Hepatocyte (in vitro differentiated cells): ENCODE measurements around the gene FOSL2. TPM values are rescaled to one million over a fixed set of nuclear protein-coding genes. Genes with fewer than 3 reads are reported as not detected.

Experiments used
- DNase-seq: peaks from one replicate; pipeline ENCODE4 v3.0.0-alpha.2; 2016; ENCODE audit warnings: low spot score
- H2AFZ ChIP-seq: fragments of 200-600 bp; sonication (generic); 2 replicates; pipeline ENCODE4 v1.6.0; 2016; ENCODE audit warnings: antibody characterized with exemption, mild to moderate bottlenecking
- H3K27ac ChIP-seq: fragments of 200-600 bp; sonication (generic); 2 replicates; pipeline ENCODE4 v1.5.1; 2016; ENCODE audit warnings: mild to moderate bottlenecking
- H3K27me3 ChIP-seq: fragments of 200-600 bp; sonication (generic); 2 replicates; pipeline ENCODE4 v1.6.1; 2016
- H3K36me3 ChIP-seq: fragments of 200-600 bp; sonication (generic); replicated peaks from 2 replicates; pipeline ENCODE4 v1.5.1; 2016; ENCODE audit warnings: low read depth; ENCODE audit not compliant: insufficient read depth
- H3K4me1 ChIP-seq: fragments of 200-600 bp; sonication (generic); 2 replicates; pipeline ENCODE4 v1.5.1; 2016; ENCODE audit warnings: mild to moderate bottlenecking, moderate library complexity; ENCODE audit not compliant: insufficient read depth
- H3K4me2 ChIP-seq: fragments of 200-600 bp; sonication (generic); 2 replicates; pipeline ENCODE4 v1.6.0; 2016
- H3K4me3 ChIP-seq: fragments of 200-600 bp; sonication (generic); 2 replicates; pipeline ENCODE4 v1.5.1; 2016; ENCODE audit warnings: mild to moderate bottlenecking
- H3K79me2 ChIP-seq: fragments of 200-600 bp; sonication (generic); 2 replicates; pipeline ENCODE4 v1.6.0; 2017; ENCODE audit warnings: mild to moderate bottlenecking
- H3K9me2 ChIP-seq: fragments of 200-600 bp; sonication (generic); replicated peaks from 2 replicates; pipeline ENCODE4 v1.6.0; 2017; ENCODE audit warnings: mild to moderate bottlenecking; ENCODE audit not compliant: insufficient read depth
- H3K9me3 ChIP-seq: fragments of 200-600 bp; sonication (generic); 2 replicates; pipeline ENCODE4 v1.5.1; 2016; ENCODE audit warnings: low read depth, mild to moderate bottlenecking
- H4K20me1 ChIP-seq: fragments of 200-600 bp; sonication (generic); 2 replicates; pipeline ENCODE4 v1.6.0; 2016; ENCODE audit warnings: mild to moderate bottlenecking; ENCODE audit not compliant: insufficient read depth, poor library complexity, severe bottlenecking
- EZH2 ChIP-seq: fragments of 200-600 bp; sonication (generic); IDR thresholded peaks from 2 replicates; pipeline ENCODE4 v1.6.1; 2016; ENCODE audit warnings: antibody characterized with exemption, mild to moderate bottlenecking, borderline replicate concordance
- EZH2phosphoT487 ChIP-seq: fragments of 200-600 bp; sonication (generic); IDR thresholded peaks from one replicate; pipeline ENCODE4 v1.6.1; 2018; ENCODE audit warnings: antibody characterized with exemption, mild to moderate bottlenecking, low read depth, moderate library complexity; ENCODE audit not compliant: unreplicated experiment, severe bottlenecking
- WGBS: methylation state at CpG from one replicate; pipeline ENCODE4 v1.1.6; 2016; ENCODE audit warnings: low lambda C conversion rate; ENCODE audit errors: missing lambda C conversion rate; 5-methylcytosine and 5-hydroxymethylcytosine counted together
- polyA plus RNA-seq: library from polyadenylated mRNA; unstranded; fragments of >200 nt; fragmentation: Nextera tagmentation; extraction: Ambion mirVana; gene quantifications from 2 replicates; pipeline ENCODE4 v1.2.1, GENCODE V29; 2016
- total RNA-seq: library from RNA; depleted of rRNA; stranded (reverse); fragments of >200 nt; gene quantifications from 2 replicates; pipeline ENCODE4 v1.2.3, GENCODE V29; 2014
- TF ChIP-seq, protein P1 (sequence below): fragments of 200-600 bp; sonication (generic); IDR thresholded peaks from 2 replicates; pipeline ENCODE4 v1.5.1; 2016; ENCODE audit warnings: antibody characterized with exemption, mild to moderate bottlenecking; ENCODE audit not compliant: poor library complexity

FOSL2 gene
- total and polyA plus RNA-seq, 2 experiments from 2014 or later, result 91.1 to 148 TPM

- H3K4me2 ChIP-seq, result no peak overlapping the region
- H3K27ac ChIP-seq, result peak overlapping the region; percentile 72
- H3K79me2 ChIP-seq, result no peaks in the 10 kb centered on the region
- peak; percentile 74 for DNase-seq
- no peaks in the 10 kb centered on the region for H3K27me3 ChIP-seq
- no peak overlapping the region for H3K4me3 ChIP-seq
- no peaks in the 10 kb centered on the region for H3K9me3 ChIP-seq
- no peaks in the 10 kb centered on the region for H4K20me1 ChIP-seq
- peaks cover 3% of the 10 kb centered on the region for H3K4me1 ChIP-seq
- no peak overlapping the region for H2AFZ ChIP-seq
- H3K36me3 ChIP-seq, result no peaks in the 10 kb centered on the region
- WGBS, result 53% methylated on average over 7 of the region's 7 CpGs
- H3K9me2 ChIP-seq, result no peaks in the 10 kb centered on the region
- TF ChIP-seq, protein P1, sequence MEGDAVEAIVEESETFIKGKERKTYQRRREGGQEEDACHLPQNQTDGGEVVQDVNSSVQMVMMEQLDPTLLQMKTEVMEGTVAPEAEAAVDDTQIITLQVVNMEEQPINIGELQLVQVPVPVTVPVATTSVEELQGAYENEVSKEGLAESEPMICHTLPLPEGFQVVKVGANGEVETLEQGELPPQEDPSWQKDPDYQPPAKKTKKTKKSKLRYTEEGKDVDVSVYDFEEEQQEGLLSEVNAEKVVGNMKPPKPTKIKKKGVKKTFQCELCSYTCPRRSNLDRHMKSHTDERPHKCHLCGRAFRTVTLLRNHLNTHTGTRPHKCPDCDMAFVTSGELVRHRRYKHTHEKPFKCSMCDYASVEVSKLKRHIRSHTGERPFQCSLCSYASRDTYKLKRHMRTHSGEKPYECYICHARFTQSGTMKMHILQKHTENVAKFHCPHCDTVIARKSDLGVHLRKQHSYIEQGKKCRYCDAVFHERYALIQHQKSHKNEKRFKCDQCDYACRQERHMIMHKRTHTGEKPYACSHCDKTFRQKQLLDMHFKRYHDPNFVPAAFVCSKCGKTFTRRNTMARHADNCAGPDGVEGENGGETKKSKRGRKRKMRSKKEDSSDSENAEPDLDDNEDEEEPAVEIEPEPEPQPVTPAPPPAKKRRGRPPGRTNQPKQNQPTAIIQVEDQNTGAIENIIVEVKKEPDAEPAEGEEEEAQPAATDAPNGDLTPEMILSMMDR, result no peak
These were observed 53.0 kb downstream of the FOSL2 start for GRCh38 chr2:28445448-28446258.

DNA sequence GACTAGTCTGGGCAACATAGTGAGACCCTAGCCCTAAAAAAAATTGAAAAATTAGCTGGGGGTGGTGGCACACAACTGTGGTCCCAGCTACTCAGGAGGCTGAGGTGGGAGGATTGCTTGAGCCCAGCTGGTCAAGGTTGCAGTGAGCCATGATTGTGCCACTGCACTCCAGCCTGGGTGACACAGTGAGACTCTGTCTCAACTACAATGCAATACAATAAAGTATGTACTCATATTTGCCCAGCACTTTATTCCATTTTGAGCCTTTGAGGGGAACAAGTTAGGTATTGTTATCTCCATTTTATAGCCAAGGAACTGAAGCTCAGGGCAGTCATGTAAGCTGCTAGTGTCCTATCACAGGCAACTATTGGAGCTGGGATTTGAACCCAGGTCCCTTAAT is 53.9 kb downstream of the FOSL2 start:
- no peak overlapping the region for H3K4me2 ChIP-seq
- no peaks in the 10 kb centered on the region for H3K79me2 ChIP-seq
- H3K27me3 ChIP-seq, result no peaks in the 10 kb centered on the region
- DNase-seq, result no peak
- H3K36me3 ChIP-seq, result no peaks in the 10 kb centered on the region
- H3K9me3 ChIP-seq, result no peaks in the 10 kb centered on the region
- TF ChIP-seq EZH2 (no peak), EZH2phosphoT487 (no peak)
- TF ChIP-seq, protein P1, result no peak
- peaks cover 3% of the 10 kb centered on the region for H3K4me1 ChIP-seq
- H4K20me1 ChIP-seq, result no peaks in the 10 kb centered on the region
- H3K9me2 ChIP-seq, result no peaks in the 10 kb centered on the region
- H3K4me3 ChIP-seq, result no peak overlapping the region
- no peak overlapping the region for H2AFZ ChIP-seq
- H3K27ac ChIP-seq, result no peak overlapping the region

DNA sequence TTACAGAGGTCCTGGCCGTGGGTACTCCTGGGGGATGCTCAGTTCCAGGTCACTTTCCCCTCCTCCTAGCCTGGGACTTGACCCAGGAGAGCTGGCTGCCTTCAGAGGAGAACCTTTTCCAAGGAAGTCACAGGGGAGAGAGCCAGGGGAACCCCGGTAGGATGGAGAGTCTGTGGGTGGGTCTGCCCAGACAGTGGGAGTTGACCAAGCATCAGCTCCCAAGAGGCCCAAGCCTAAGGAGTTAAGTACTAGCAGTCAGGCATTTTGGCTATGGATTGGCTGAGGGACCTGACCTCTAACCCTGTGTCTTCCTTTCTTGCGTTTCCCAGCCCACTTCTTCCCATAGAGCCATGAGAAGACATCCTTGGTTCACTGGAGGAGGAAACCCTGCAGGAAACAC is 54.4 kb downstream of the FOSL2 start:
- Histone ChIP-seq H3K4me3 (no peak overlapping the region), H3K36me3 (no peaks in the 10 kb centered on the region), H3K9me3 (no peaks in the 10 kb centered on the region), H3K9me2 (no peaks in the 10 kb centered on the region), H3K4me2 (no peak overlapping the region), H2AFZ (no peak overlapping the region), H3K27ac (no peak overlapping the region), H3K79me2 (no peaks in the 10 kb centered on the region), H4K20me1 (no peaks in the 10 kb centered on the region), H3K4me1 (peaks cover 3% of the 10 kb centered on the region), H3K27me3 (no peaks in the 10 kb centered on the region)
- DNase-seq, result no peak
- 89% methylated on average over 3 of the region's 3 CpGs for WGBS
- TF ChIP-seq EZH2 (no peak), EZH2phosphoT487 (no peak)
- TF ChIP-seq, protein P1, result no peak
